Gastrocnemius medialis (tissue), 4 donors: ENCODE data around the gene AFAP1L2.

Experiments used
- CTCF ChIP-seq, 5 experiments: fragments of 450-650 bp in 3 of 5; fragments of 200-600 bp in 2 of 5; sonication (generic) in 2 of 5; IDR thresholded peaks in 4 of 5; conservative IDR thresholded peaks in 1 of 5; 1 replicate in 4 of 5; 2 replicates in 1 of 5; pipeline ENCODE4 v1.5.1; 2016 to 2019; ENCODE audit warnings: antibody characterized with exemption in 5 of 5, mild to moderate bottlenecking in 3 of 5, moderate library complexity in 3 of 5
- POLR2A ChIP-seq, 2 donors: fragments of 450-650 bp; IDR thresholded peaks; one replicate each; pipeline ENCODE4 v1.6.1; 2017; ENCODE audit warnings: antibody characterized with exemption in 2 of 2, mild to moderate bottlenecking in 2 of 2, moderate library complexity in 2 of 2

DNA sequence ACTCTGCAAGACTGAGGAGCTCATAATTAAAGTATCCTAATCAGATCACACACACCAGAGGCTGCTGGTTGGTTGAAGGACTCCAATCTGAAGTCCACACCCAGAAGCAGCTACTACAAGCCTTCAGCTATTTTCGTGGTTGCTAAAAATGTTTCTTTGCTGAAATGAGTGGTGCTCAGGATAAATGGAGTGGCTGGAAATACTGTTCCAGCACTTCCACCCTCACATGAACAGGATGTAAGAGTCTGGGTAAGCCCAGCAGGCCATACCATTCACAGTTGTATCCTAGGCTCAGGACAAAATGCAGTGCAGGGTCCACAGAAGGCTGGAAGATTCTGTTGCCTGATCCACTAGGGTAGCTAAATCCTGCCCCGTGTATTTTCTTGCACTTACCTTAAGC is 34.1 kb downstream of the AFAP1L2 start:
- TF ChIP-seq CTCF (IDR thresholded peaks at IDR 0.05 in 4 of 5, conservative IDR thresholded peaks at IDR 0.05 in 1 of 5), result no peak
- TF ChIP-seq POLR2A (IDR thresholded peaks at IDR 0.05), result no peak
